ENCODE data around the gene PPP2R5D.
"Not testable (repeated sequence)": the region's sequence is repeated elsewhere in the genome, so short reads cannot be mapped to it uniquely, and the experiment has no call there.

Gene PPP2R5D

DNA sequence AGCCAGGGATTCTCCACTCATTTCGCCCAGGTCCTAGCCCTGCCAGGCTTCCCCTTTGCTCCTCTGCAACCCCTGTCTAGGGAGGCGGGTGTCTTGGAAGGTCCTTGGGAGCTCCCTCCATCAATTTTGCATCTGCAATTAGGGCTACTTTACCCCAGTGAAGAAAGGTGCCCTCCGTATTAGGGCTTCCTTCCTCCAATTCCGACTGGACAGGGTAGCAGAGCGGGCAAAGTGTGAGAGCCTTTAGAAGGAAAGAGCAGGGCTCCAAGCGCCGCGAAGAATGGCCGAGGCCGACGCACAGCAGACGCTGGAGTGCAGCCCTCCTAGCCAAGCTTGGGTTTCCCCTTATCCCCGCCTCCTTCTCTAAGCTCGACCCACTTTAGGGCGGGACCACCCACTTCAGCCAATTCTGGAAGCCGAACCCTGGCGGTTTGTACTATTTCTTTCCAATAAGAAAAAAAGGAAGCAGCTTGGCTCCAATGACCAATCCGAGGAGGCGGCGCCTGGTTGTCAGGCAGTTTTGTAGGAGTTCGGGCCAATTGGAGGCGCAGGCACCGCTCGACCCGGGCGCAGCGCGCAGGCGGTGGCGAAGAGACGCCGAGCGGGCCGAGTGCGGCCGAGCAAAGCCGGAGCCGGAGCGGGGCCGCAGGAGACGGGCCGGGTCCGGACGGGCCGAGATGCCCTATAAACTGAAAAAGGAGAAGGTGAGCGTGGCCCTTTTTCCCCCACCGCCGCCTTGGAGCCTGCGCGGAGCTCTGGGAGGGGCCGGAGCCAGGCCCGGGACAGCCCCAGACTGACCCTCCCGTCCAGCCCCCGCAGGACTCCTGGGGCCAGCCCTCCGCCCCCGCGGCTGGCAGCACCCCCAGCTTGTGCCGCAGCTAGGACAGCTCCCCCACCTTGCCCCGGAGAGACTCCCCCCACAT lies at the start of gene PPP2R5D:
TSS of gene PPP2R5D (plus strand) at position 570 of the 923 bp plus-strand sequence. CDS start at position 678, 108 bp downstream.
- peak; percentile 99 for DNase-seq

DNA sequence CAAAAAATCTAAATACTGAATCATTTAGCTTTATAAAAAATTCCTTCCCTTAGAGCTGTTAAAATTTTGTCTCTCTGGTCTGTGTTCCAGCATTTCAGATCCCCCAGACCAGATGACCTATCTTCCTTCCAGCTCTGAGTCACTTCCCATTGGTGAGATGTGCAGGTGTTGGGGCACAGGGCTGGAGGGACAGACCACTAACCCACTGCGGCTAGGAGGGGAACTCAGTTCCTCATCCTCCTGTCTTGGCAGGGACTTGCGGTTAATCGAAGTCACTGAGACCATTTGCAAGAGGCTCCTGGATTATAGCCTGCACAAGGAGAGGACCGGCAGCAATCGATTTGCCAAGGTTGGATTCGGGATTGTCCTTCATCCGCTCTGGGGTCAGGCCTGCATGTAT lies 49.0 kb upstream of the PPP2R5D start:
- DNase-seq = no peak

DNA sequence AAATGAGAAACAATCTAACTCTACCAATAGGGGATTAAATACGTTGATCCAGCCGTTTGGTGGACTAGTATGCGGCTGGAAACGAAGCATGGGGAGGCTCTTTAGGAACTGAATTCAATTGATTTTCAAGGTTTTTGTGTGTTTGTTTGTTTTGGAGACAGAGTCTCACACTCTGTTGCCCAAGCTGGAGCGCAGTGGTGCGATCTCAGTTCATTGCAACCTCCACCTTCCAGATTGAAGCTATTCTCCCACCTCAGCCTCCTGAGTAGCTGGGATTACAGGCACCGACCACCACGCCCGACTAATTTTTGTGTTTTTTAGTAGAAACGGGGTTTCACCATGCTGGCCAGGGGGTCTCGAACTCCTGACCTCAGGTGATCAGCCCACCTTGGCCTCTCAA lies 48.0 kb upstream of the PPP2R5D start:
- DNase-seq = no peak

DNA sequence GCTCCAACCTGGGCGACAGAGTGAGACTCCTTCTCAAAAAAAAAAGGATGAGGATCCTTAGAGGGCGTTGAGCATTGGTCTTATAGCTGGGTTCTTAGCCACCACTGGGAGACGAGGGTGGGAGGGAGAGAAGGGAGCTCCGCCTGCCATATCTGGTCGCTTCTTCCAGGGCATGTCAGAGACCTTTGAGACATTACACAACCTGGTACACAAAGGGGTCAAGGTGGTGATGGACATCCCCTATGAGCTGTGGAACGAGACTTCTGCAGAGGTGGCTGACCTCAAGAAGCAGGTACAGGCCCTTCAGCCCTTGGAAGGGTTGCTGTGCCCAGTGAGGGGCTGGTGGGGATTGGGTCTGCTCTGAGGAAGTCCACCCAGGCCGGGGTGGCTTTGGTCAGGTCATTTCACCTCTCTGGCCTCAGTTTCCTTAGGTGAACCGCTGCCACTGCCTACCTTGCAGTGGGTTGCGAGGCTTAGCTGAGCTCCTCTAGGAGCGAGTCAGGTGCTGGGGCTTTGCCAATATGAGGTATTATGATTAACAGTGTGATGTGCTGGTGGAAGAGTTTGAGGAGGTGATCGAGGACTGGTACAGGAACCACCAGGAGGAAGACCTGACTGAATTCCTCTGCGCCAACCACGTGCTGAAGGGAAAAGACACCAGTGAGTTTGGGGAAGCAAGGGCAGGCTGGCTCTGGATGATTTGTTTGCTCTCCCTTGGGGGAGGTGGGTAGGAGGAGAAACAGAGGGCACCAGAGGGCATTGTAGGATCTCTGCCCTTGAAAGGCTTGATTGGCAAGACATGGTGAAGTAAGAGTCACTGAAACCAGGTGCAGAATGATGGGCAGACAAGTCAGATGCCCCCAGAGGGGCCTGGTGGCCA lies 46.6 kb upstream of the PPP2R5D start:
- DNase-seq = no peak

DNA sequence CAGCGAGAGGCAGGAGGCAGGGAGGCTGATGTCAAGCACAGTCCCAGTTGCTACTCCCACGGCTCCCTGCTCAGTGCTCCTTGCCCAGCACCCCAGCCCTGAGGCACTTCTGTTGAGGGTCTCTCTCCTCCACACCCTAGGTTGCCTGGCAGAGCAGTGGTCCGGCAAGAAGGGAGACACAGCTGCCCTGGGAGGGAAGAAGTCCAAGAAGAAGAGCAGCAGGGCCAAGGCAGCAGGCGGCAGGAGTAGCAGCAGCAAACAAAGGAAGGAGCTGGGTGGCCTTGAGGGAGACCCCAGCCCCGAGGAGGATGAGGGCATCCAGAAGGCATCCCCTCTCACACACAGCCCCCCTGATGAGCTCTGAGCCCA lies 46.0 kb upstream of the PPP2R5D start:
- no peak for DNase-seq

DNA sequence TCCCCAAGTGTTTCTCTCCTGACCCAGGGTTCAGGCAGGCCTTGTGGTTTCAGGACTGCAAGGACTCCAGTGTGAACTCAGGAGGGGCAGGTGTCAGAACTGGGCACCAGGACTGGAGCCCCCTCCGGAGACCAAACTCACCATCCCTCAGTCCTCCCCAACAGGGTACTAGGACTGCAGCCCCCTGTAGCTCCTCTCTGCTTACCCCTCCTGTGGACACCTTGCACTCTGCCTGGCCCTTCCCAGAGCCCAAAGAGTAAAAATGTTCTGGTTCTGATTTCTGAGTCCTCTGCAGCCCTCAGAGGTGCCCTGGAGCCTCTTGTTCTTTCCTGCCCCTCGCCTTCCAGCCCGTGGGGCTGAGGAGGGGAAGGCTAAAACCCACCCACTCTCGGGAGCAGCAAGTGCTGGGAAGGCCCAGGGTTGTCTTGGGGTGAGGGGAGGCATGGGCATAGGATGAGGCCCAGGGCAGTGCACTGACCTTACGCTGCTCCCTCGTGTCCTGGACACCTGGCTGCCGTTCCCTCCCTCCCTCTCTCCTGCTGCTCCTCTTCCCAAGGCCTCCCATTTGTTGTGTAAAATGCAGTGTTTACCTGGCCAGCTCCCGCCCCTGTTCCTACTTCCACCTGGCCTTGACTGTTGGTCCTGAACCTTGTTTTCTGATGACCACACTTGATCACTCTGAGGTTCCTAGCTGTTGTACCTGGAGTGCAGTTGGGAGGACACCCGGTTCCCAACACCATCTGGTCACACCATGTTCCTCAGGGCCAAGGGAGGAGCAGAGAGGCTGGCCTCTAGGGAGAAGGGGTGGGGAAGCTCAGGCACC lies 45.2 kb upstream of the PPP2R5D start:
- DNase-seq = no peak

DNA sequence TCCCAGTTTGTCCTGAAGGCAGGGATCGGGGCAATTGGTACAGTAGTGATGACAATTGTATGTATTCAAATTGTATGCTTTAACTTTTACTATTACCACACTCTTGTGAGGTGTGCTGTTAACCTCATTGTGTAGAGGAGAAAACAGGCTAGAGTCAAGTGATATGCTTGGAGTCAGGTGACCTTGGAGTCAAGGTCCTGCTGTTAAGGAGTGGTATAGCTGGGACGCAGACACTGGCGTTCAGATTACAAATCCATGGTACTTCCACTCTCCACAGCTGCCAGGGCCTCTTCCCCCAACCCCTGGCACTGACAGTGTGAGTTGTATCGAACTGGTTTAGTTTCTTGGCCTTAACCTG lies 44.6 kb upstream of the PPP2R5D start:
- no peak for DNase-seq

DNA sequence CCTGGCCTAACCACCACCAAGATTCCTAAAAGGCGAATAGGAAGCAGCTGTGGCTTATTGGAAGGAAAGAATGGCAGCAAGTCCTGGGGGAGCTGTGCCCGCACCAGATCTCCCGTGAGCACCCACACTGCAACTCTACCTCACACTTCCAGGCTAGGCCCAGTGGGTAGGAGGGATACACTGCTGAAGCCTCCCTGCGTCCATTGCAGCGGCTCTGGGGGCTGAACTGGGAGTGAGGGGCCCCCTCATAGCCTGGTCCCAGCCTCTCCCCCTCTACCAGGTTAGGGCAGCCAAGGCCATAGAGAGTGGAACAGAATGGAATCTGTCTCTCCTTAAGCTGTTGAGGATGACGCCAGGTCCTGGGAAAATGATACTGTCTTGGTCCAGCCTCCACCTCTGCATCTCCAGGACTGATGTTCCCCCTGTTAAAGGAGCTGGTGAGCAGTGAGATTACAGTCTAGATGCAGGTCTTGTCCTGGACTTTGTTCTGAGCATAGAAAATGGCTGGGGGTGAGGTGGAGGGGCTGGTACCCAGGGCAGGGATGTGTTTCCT lies 43.8 kb upstream of the PPP2R5D start:
- no peak for DNase-seq

DNA sequence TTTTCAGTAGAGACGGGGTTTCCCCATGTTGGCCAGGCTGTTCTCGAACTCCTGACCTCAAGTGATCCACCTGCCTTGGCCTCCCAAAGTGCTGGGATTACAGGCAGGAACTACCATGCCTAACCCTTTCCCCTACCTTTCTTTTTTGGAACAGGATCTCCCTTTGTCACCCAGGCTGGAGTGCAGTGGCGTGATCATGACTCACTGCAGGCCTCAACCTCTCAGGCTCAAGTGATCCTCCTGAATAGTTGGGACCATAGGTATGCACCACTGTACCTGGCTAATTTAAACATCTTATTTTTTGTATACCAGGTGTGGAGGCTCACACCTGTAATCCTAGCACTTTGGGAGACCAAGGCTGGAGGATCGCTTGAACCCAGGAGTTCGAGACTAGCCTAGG lies 43.0 kb upstream of the PPP2R5D start:
- DNase-seq = not testable (repeated sequence)

DNA sequence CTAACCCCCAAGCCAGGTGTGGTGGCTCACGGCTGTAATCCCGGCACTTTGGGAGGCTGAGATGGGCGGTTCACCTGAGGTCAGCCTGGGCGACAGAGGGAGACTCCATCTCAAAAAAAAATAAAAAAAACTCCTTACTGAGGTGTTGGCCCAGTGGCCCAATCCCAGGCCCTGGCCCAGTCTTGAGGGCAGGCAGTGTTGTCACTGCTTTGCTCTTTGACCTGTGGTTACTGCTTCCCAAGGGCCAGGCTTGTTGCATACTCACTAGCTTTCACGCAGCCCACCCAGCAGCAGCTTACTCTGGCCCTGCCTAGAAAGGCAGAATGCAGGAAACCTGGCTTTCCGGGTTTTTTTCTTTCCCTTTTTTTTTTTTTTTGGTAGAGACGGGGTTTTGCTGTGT lies 41.9 kb upstream of the PPP2R5D start:
- no peak for DNase-seq

DNA sequence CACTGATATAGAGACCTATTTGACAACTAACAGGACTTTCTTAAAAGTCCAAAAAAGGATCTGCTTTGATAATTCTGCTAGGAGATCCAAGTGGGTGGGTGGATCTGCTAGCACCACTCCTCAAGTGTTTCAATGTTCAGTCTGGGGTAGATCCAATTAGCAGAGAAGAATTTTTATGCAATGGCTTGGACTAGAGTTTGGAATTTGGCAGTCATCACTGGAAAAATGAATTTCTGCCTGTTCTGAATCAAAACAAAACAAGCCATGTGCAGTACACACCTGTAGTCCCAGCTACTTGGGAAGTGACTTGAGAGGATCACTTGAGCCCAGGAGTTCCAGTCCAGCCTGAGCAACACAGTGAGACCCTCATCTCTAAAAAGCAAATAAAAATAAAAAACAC lies 36.4 kb upstream of the PPP2R5D start:
- no peak for DNase-seq

DNA sequence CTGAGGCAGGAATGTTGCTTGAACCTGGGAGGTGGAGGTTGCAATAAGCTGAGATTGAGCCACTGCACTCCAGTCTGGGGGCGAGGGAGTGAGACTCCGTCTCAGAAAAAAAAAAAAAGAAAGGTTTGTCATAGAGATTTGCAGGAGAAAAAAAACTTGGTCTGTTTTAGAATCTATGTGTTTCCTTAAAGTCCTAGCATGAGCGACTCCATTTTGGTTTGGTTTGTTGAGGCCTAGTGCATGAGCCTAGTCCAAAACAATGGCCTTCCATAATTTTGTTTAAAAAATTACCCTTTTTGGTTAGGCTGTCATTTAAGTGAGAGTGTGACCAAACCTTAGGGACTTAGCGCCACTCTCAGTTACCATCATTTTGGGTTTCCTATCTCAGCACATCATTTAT lies 32.0 kb upstream of the PPP2R5D start:
- DNase-seq = no peak

DNA sequence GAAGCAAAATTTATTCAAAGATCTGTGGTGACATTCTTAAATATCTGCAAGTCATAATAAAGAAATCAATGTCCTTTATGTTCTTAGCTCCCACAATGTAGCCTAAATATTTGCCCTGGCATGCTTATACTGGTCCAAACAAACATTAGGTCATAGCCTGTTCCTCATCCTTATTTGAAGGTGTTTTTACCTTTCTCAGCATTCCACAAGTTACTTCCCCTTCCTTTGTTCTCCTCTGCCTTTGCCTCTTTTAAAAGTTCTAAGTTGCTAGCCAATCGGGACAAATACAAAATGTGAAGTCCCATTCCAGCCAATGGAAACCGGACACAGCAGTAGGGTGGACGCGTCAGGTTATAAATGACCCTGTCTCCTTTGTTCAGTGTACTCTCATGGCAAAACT lies 30.0 kb upstream of the PPP2R5D start:
- not testable (repeated sequence) for DNase-seq

DNA sequence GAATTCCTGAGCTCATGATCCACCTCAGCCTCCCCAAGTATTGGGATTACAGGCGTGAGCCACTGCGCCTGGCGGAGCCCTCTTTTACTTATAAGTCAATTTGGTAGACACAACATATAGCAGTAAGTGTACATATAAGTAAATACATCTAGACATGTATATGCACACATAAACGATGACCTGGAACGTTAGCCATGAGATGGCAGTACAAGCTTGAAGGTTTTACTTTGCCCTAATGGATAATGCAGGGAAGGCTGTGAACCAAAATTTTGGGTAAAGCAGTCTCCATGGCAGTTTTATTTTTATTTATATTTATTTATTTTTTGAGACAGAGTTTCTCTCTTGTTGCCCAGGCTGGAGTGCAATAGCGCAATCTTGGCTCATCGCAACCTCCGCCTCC lies 26.2 kb upstream of the PPP2R5D start:
- no peak for DNase-seq

DNA sequence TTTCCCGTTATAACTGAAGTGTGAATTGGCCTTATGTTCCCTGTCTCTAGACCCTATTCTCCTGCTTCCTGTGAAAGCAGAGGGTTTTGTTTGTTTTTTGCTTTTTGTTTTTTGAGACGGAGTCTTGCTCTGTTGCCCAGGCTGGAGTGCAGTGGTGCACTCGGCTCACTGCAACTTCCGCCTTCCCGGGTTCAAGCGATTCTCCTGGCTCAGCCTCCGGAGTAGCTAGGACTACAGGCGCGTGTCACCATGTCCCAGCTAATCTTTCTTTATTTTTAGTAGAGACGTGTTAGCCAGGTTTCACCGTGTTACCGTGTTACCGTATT lies 24.5 kb upstream of the PPP2R5D start:
- DNase-seq = no peak

DNA sequence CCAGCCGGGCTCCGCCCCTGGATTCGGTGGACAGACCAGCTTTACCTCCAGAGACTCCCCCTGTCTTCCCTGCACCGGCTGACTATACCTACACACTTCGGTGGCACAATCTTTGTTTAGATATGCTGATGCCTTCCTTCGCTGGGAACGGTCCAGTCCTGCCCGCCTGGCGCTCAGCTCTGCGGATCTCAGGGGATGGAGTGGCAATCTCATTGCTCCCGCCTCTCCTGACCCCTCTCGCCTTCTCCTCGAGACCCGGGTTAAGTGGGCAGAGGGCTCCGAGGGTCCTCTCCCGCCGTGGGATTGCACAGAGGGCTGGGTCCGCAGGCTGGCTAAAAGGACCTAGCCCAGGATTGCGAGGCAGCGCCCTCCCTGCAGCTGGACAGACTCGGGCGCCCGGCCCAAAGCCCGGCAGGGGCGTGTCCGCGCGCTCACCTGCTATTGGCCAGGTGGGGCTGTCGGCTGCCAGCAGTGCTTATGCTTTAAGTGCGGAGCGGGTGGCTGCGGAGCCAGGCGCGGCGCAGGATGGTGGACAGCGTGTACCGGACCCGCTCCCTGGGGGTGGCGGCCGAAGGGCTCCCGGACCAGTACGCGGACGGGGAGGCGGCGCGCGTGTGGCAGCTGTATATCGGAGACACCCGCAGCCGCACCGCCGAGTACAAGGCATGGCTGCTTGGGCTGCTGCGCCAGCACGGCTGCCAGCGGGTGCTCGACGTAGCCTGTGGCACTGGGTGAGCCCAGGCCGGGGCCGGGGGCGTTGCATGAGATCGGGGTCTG lies 23.9 kb upstream of the PPP2R5D start, which contains the start of gene GNMT:
TSS of gene GNMT (plus strand) at position 512 of the 777 bp plus-strand sequence. CDS start at position 526, 14 bp downstream.
- DNase-seq = peak; percentile 91

DNA sequence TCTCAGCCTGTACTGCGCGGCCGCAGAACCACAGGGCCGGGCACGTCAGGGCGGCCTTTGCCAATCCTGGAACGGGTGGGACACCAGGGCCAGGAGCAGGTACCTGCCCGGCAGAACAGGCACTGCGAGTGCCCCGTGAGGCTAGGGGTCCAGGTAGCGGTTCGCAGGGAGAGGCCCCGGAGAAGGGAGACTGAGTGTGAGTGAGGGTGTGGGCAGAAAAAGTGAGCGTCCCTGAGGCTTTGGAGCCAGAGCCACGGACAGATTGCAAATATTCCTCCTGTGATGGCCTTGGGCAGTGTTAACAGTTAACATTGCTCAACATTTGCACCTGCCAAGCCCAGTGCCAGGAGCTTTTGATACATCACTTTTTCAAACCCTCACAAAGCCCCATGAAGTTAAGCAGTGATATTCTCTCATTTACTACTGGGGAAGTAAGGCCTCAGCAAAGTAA lies 23.3 kb upstream of the PPP2R5D start:
- no peak for DNase-seq

DNA sequence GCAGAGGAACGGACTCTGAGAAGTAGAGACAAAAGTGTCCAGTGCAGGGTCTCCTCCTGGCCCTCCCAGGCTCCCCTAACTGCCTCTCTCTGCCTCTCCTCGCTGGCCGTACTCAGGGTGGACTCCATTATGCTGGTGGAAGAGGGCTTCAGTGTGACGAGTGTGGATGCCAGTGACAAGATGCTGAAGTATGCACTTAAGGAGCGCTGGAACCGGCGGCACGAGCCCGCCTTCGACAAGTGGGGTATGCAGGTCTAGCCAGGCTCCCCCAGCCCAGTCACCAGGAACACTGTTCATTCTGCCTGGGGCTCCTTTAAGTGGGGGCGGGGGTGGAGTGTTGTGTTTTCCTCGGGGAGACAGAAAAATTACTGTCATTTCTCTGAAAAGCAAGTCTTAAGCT lies 22.3 kb upstream of the PPP2R5D start:
- DNase-seq = no peak

DNA sequence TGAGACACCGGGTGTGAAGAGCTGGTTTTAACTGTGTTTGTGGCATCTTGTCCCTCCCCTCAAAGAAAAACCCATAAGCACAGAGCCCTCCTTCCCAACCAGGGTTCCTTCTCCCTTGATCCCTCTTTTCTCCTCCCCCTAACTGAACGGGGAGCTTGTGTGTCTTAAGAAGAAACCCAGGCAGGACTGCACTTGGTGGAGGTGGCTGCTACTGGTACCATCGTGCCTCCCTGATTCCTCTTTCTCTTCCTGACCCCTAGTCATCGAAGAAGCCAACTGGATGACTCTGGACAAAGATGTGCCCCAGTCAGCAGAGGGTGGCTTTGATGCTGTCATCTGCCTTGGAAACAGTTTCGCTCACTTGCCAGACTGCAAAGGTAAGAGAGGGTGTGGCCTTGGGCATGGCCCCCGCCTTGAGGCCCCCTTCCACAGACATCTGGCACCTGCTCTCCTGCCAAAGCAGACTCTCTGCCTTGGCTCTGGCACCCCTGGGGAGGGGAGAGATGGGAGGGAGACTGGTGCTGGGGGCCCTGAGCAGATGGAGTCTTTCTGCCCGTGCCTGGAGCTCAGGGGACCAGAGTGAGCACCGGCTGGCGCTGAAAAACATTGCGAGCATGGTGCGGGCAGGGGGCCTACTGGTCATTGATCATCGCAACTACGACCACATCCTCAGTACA lies 21.7 kb upstream of the PPP2R5D start:
- DNase-seq = no peak

DNA sequence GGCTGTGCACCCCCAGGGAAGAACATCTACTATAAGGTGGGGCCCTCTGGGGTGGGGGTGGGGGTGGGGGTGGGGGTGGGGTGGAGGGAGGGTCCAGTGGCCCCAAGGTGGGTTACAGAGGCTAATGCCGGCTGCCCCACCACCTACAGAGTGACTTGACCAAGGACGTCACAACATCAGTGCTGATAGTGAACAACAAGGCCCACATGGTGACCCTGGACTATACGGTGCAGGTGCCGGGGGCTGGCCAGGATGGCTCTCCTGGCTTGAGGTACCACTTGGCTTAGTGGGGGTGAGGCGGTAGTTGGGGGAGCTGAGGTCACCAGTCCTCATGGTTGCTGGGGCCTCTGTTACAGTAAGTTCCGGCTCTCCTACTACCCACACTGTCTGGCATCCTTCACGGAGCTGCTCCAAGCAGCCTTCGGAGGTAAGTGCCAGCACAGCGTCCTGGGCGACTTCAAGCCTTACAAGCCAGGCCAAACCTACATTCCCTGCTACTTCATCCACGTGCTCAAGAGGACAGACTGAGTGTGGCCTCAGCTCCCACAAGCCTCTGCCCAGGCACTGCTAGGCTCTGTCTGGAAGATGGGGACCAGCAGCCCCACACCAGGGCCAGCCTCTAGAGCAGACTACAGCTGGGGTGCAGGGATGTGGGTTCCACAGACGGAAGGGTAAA lies 21.1 kb upstream of the PPP2R5D start:
- DNase-seq = no peak
